ENCODE data around the gene TMEM232.
A peak's percentile ranks its signal among the peaks of the same experiment; 100 is the strongest.

The TMEM232 gene

DNA sequence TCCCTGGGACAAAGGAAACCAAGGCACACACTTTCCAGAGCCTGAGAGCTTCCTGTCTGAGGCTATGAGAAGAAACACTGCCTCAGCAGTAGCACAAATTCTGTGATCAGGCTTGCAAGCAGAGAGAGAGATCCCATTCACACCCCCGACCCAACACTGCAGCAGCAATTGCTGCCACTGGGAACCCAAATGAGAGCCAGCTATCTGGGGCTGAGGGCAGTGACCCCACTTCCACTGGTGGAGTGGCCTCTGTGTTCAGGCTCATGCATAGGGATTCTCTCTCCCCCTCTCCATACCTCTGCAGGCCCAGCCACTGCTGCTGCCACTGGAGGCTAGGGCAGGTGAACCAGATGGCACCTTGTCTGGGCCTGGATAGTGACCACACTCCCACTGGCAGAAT is 95.2 kb downstream of the TMEM232 start:
- H3K27me3 ChIP-seq (replicated peaks; ENCODE audit: control insufficient read depth, insufficient read depth, low read length): no peaks in the 10 kb centered on the region
- TF ChIP-seq, protein P1, sequence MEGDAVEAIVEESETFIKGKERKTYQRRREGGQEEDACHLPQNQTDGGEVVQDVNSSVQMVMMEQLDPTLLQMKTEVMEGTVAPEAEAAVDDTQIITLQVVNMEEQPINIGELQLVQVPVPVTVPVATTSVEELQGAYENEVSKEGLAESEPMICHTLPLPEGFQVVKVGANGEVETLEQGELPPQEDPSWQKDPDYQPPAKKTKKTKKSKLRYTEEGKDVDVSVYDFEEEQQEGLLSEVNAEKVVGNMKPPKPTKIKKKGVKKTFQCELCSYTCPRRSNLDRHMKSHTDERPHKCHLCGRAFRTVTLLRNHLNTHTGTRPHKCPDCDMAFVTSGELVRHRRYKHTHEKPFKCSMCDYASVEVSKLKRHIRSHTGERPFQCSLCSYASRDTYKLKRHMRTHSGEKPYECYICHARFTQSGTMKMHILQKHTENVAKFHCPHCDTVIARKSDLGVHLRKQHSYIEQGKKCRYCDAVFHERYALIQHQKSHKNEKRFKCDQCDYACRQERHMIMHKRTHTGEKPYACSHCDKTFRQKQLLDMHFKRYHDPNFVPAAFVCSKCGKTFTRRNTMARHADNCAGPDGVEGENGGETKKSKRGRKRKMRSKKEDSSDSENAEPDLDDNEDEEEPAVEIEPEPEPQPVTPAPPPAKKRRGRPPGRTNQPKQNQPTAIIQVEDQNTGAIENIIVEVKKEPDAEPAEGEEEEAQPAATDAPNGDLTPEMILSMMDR (IDR thresholded peaks at IDR 0.05; ENCODE audit: insufficient read depth, low read length, poor library complexity, severe bottlenecking): no peak
- H3K4me3 ChIP-seq (replicated peaks; ENCODE audit: low read depth, low read length): no peak overlapping the region
- DNase-seq (ENCODE audit: extremely low read depth, insufficient read length): no peak
- H3K36me3 ChIP-seq (ENCODE audit: control insufficient read depth, insufficient read depth, low read length): no peaks in the 10 kb centered on the region

DNA sequence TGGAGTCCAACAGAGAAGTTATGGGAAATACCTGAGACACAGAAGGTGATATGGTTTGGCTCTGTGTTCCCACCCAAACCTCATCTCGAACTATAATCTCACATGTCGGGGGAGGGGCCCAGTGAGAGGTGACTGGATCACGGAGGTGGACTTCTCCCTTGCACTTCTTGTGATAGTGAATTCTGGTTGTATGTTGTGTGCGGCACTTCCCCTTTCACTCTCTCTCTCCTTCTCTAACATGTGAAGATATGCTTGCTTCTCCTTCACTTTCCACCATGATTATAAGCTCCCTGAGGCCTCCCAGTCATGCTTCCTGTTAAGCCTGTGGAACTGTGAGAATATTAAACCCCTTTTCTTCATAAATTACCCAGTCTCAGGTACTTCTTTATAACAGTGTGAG is 96.1 kb downstream of the TMEM232 start:
- Histone ChIP-seq H3K27me3 (replicated peaks; ENCODE audit: control insufficient read depth, insufficient read depth, low read length) (no peaks in the 10 kb centered on the region), H3K4me3 (replicated peaks; ENCODE audit: low read depth, low read length) (no peak overlapping the region), H3K36me3 (ENCODE audit: control insufficient read depth, insufficient read depth, low read length) (no peaks in the 10 kb centered on the region)
- DNase-seq (ENCODE audit: extremely low read depth, insufficient read length): no peak
- TF ChIP-seq, protein P1 (IDR thresholded peaks at IDR 0.05; ENCODE audit: insufficient read depth, low read length, poor library complexity, severe bottlenecking): no peak

DNA sequence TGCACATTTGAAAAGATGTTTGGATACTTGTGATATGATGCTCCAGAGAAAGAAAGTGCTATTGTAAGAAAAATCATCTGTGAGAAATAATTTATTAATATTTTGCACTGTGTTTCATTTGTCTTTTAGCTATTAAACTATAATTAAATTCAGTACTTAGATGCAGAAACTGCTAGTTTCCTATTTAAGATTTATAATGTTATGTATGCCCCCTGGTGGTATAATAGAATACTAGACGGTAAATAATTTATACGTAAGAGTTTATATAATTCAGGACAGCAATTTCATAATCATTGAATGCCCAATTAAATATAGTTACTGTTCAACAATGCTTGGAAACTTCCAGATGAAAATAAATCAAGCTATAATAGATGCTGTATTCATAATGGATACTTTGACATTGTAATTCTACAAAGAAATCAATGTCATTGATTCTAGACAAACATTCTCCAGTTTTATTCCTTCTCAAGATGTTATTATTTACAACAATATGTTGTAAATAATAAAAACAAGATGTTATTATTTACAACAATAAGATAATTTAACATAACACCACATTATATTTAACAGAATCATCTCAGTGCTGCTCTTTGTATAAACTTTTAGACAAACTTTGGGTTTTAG is 101.0 kb downstream of the TMEM232 start:
- DNase-seq (ENCODE audit: extremely low read depth, insufficient read length): no peak
- TF ChIP-seq, protein P1 (IDR thresholded peaks at IDR 0.05; ENCODE audit: insufficient read depth, low read length, poor library complexity, severe bottlenecking): peak; percentile 22

DNA sequence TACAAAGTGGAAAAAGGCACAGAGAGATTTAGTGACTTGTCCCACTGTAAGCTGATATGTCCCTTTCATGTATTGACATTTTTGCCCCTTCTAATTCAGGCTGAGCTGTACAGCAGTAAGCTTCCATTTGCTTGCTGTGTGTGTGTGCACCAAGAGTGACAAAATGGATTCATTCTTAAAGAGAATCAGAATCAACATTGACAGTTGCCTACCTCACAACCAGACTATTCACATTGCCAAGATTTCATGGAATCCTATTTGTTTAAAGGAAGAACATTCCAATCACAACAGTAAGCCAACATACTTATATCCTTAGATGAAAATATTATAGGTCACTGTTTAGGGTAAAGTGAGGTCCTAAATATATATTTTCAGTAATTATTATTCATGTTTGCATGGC is 102.6 kb downstream of the TMEM232 start:
- no peaks in the 10 kb centered on the region for H3K36me3 ChIP-seq (ENCODE audit: control insufficient read depth, insufficient read depth, low read length)
- TF ChIP-seq, protein P1 (IDR thresholded peaks at IDR 0.05; ENCODE audit: insufficient read depth, low read length, poor library complexity, severe bottlenecking): no peak
- H3K4me3 ChIP-seq (replicated peaks; ENCODE audit: low read depth, low read length): no peak overlapping the region
- DNase-seq (ENCODE audit: extremely low read depth, insufficient read length): no peak
- H3K27me3 ChIP-seq (replicated peaks; ENCODE audit: control insufficient read depth, insufficient read depth, low read length): no peaks in the 10 kb centered on the region

More for the DNA sequence above, 101.0 kb downstream of the TMEM232 start:
- Histone ChIP-seq H3K27me3 (replicated peaks; ENCODE audit: control insufficient read depth, insufficient read depth, low read length) (no peaks in the 10 kb centered on the region), H3K36me3 (ENCODE audit: control insufficient read depth, insufficient read depth, low read length) (no peaks in the 10 kb centered on the region), H3K4me3 (replicated peaks; ENCODE audit: low read depth, low read length) (no peak overlapping the region)

DNA sequence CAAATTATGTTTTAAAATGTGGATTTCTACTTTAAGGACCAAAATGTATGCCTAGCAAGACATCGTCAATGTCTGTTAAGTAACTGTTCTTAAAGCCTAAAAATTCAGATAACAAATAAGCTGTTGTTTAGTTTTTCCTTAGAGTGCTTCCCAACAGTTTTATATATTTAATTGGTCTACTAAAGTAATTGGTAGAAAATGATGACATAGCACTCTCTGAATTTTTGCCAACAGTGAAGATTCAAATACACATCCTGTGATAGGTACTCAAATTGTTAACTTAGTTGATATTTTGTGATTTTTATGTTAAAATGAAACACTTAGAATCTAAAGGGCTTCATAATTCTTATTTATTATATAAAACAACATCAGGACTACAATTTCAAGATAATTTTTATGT is 107.5 kb downstream of the TMEM232 start:
- DNase-seq (ENCODE audit: extremely low read depth, insufficient read length): no peak
- no peaks in the 10 kb centered on the region for H3K27me3 ChIP-seq (replicated peaks; ENCODE audit: control insufficient read depth, insufficient read depth, low read length)
- TF ChIP-seq, protein P1 (IDR thresholded peaks at IDR 0.05; ENCODE audit: insufficient read depth, low read length, poor library complexity, severe bottlenecking): no peak
- H3K4me3 ChIP-seq (replicated peaks; ENCODE audit: low read depth, low read length): no peak overlapping the region
- H3K36me3 ChIP-seq (ENCODE audit: control insufficient read depth, insufficient read depth, low read length): no peaks in the 10 kb centered on the region

DNA sequence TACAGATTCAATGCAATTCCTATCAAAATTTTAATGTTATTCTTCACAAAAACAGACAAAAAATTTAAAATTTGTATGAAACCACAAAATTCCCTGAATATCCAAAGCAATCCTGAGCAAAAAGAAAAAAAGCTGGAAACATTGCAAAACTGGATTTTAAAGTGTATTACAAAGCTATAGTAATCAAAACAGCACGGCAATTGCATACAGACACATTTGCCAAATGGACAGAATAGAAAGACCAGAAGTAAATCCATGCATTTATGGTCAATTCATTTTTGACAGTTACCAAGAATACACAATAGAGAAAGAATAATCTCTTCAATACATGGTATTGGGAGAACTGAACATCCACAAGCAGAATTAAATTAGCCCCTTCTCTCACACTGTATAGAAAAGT is 110.5 kb downstream of the TMEM232 start:
- no peaks in the 10 kb centered on the region for H3K36me3 ChIP-seq (ENCODE audit: control insufficient read depth, insufficient read depth, low read length)

More for the DNA sequence above, 110.5 kb downstream of the TMEM232 start:
- Histone ChIP-seq H3K27me3 (replicated peaks; ENCODE audit: control insufficient read depth, insufficient read depth, low read length) (no peaks in the 10 kb centered on the region), H3K4me3 (replicated peaks; ENCODE audit: low read depth, low read length) (no peak overlapping the region)
- no peak for DNase-seq (ENCODE audit: extremely low read depth, insufficient read length)
- TF ChIP-seq, protein P1 (IDR thresholded peaks at IDR 0.05; ENCODE audit: insufficient read depth, low read length, poor library complexity, severe bottlenecking): no peak
